Measurements from ENCODE around the gene KPNA1. TPM values are rescaled to one million over a fixed set of nuclear protein-coding genes. Genes with fewer than 3 reads are reported as not detected.
"Not testable (repeated sequence)": the region's sequence is repeated elsewhere in the genome, so short reads cannot be mapped to it uniquely, and the experiment has no call there.

Gene KPNA1
- polyA plus RNA-seq, 1 donor, result 49.2 TPM

- DNase-seq (ENCODE audit: low read depth), result no peak
Measured at GRCh38 chr3:122476532-122476931, 38.2 kb downstream of the KPNA1 start.

GRCh38 chr3:122475316-122475715, 39.4 kb downstream of the KPNA1 start:
- DNase-seq (ENCODE audit: low read depth), result no peak

DNA sequence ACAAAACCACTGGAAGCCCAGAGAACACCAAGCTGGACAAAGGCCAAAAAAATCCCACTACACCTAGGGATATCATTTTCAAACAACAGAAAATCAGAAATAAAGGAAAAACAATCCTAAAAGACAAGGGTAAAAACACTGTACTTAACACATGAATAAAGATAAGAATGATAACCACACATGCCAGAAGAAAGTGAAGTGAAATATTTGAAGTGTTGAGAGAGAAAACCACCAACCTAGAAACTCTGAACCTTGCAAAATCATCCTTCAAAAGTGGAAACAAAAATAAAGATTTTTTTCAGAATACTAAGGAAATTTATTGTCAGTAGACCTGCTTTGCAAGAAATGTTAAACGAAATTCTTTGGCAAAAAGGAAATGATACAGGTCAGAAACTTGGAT, 45.1 kb downstream of the KPNA1 start:
- no peak for DNase-seq (ENCODE audit: low read depth)

DNA sequence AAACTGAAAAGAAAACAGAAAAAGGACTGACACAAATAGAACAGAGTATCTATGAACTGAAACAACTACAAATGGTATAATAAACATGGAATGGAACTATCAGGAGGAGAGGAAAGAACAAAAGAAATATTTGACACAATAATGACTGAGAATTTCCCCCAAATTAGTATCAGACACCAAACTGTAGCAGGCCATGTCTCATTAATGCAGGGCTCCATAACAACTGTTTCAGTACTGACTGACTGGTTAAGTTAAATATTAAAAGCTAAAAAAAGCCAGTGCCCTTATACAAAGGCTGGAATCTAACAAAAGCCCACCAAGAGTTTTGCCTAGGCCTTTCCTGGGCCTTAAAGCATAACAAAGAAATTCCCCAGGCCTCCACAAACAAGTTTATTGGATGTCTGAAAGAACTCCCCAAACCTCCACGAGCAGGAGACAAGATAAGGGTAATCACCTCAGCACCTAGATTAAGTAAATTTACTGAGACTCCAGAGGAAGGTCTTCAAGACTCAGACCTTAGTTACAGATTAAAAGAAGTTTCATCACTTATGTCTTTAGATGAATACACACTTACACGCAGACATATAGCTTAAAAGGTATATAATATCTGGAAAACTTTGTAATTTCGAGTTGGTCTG, 45.7 kb downstream of the KPNA1 start:
- DNase-seq (ENCODE audit: low read depth), result no peak

- no peak for DNase-seq (ENCODE audit: low read depth)
Measured at GRCh38 chr3:122466701-122467240, 48.0 kb downstream of the KPNA1 start.

DNA sequence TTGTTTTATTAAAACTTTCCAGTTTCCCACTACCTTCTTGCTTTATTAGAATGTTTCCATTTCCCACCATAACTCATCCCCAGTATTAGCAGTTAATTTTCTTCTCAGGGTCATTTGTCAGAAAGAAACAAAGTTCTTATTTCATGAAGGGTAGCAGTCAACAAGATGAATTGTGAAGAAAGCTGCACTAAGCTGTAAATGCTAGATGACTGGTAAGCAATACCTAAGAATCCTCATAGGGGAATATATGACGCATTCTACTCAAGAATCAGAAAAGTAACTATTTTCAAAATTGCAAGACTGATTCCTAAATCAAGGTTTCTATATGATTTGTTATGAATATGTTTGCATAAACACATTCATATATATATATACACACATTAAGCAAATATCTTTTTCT, 50.1 kb downstream of the KPNA1 start:
- no peak for DNase-seq (ENCODE audit: low read depth)

DNA sequence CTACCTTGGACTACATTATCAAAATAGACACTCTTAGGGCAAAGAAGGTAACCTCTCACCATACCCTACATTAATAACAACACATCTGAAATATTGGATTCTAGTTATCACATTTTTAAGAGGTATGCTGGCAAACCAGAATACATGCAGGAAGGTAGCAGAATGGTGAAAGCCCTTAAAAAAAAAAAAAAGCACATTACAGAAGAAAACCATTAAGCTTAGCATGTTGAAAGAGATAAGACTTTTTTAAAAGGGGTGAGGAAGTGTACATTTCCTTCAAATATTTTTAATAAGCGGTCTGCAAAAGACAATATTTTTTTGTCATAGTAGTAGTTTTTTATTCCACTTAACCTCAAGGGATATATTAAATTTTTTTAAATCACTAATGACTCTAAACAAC, 52.3 kb downstream of the KPNA1 start:
- DNase-seq (ENCODE audit: low read depth), result no peak

GRCh38 chr3:122461806-122462205, 52.9 kb downstream of the KPNA1 start:
- DNase-seq (ENCODE audit: low read depth), result no peak

DNA sequence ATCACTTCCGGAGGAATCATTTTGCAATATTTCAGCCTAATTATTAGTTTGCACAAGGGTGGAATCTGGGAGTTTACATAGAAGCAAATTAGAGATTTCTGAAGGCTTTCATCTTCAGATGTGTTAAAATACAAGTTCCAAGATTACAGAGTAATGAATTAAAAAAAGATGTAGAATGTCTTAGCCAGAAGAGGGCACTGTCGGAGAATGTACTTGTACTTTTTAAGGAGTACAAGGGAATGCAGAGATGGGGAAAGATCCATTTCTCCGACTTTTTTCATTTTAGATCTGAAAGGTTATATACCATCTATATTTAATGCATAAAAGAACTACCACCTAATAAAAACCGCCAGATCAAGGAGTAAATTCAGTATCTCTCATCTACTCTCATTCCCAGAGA, 55.7 kb downstream of the KPNA1 start:
- peak; percentile 29 for DNase-seq (ENCODE audit: low read depth)

DNA sequence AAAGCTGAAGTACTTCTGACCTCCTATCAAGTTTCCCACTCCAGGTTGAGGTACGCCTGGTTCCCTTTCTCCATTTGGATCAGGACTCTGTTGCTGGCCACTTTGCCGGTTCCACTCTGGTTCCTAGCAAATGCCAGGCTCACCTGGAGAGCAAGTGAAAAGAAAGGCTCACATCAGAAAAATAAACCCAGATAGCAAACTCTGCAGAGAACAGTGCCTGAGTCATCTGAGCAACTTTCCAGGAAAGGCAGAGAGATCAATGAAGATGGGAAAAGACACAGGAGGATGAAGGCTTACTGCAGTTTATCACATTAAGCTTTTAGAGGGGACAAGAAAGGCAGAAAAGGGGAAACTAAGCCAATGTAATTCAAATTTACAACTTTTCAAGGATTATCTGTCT, 57.0 kb downstream of the KPNA1 start:
- DNase-seq (ENCODE audit: low read depth), result no peak

DNA sequence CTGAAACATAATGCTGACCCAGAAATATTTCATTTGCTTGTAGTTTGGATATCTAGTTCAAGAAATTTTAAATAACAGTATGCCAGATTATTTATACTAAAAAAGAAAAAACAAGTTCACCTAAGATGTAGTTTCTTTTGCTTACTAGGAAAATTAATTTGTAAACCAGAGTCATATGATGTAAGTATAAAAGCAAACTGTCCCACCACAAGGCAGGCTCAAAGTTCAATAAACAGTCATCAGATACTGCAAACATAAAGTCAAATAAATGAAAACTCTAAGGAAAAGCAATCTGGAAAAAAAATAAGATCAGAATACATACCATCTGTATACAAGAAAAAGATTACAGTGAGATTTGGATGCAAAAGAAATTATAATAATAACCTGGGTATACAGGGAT, 58.7 kb downstream of the KPNA1 start:
- no peak for DNase-seq (ENCODE audit: low read depth)

- DNase-seq (ENCODE audit: low read depth), result no peak
Measured at GRCh38 chr3:122451371-122451770, 63.4 kb downstream of the KPNA1 start.

GRCh38 chr3:122448218-122448617, 66.5 kb downstream of the KPNA1 start:
- DNase-seq (ENCODE audit: low read depth), result not testable (repeated sequence)

DNA sequence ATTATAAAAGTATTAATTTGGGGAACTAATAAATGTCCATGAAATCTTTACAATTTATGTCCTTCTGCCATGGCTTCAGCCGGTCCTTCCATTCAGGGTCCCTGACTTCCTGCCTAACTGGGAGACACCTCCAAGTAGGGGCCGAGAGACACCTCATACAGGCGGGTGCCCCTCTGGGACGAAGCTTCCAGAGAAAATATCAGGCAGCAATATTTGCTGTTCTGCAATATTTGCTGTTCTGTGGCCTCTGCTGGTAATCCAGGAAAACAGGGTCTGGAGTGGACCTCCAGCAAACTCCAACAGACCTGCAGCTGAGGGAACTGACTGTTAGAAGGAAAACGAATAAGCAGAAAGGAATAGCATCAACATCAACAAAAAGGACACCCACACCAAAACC, 70.2 kb downstream of the KPNA1 start:
- not testable (repeated sequence) for DNase-seq (ENCODE audit: low read depth)

DNA sequence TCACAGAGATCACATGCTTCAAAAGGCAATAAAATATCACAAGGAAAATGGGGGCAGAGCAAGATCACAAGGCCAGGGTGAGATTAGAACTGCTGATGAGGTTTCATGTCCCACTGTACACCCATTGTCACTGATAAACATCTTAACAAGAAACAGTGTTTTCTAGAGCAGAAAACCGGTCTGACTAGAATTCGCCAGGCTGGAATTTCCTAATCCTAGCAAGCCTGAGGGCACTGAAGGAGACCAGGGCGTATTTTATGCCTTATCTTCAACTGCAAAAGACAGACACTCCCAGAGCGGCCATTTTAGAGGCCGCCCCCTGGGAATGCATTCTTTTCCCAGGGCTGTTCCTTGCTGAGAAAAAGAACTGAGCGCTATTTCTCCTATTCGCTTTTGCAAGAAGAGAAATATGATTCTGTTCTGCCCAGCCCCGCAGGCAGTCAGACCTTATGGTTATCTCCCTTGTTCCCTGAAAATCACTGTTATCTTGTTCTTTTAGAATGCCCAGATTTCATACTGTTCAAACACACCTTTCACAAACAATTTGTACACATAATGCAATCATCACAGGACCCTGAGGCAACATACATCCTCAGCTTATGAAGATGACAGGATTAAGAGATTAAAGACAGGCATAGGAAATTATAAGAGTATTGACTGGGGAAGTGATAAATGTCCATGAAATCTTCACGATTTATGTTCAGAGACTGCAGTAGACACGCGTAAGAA, 70.8 kb downstream of the KPNA1 start:
- DNase-seq (ENCODE audit: low read depth), result not testable (repeated sequence)

- DNase-seq (ENCODE audit: low read depth), result no peak
Measured at GRCh38 chr3:122443090-122443489, 71.6 kb downstream of the KPNA1 start.

- no peak for DNase-seq (ENCODE audit: low read depth)
Measured at GRCh38 chr3:122435950-122436349, 78.8 kb downstream of the KPNA1 start.

GRCh38 chr3:122430371-122430770, 84.4 kb downstream of the KPNA1 start:
- DNase-seq (ENCODE audit: low read depth), result no peak

- no peak for DNase-seq (ENCODE audit: low read depth)
Measured at GRCh38 chr3:122427857-122428471, 86.8 kb downstream of the KPNA1 start.

- DNase-seq (ENCODE audit: low read depth), result no peak
Measured at GRCh38 chr3:122421836-122422235, 92.9 kb downstream of the KPNA1 start.

GRCh38 chr3:122421101-122421500, 93.6 kb downstream of the KPNA1 start:
- no peak for DNase-seq (ENCODE audit: low read depth)

GRCh38 chr3:122416966-122417365, 97.8 kb downstream of the KPNA1 start:
- DNase-seq (ENCODE audit: low read depth), result no peak

Data from forelimb muscle (tissue), 1 donor.